DOHH2 (cell line): ENCODE measurements around the gene SNX7.

ENCODE experiments used
- H3F3A ChIP-seq: fragments of 200-600 bp; sonication (generic), shearing (Covaris generic); 2 replicates; pipeline ENCODE4 v1.6.0; 2016; ENCODE audit warnings: antibody characterized with exemption, mild to moderate bottlenecking; ENCODE audit not compliant: control insufficient read depth, insufficient read depth
- H3K27ac ChIP-seq: fragments of 200-600 bp; sonication (generic); 2 replicates; pipeline ENCODE4 v1.5.1; 2014; ENCODE audit warnings: low read depth, mild to moderate bottlenecking, low read length, moderate library complexity
- H3K27me3 ChIP-seq: fragments of 200-600 bp; sonication (generic); 2 replicates; pipeline ENCODE4 v1.6.1; 2014; ENCODE audit warnings: mild to moderate bottlenecking, low read length, mixed read lengths; ENCODE audit not compliant: control insufficient read depth
- H3K36me3 ChIP-seq: fragments of 200-600 bp; sonication (generic); 2 replicates; pipeline ENCODE4 v1.6.1; 2014; ENCODE audit warnings: mild to moderate bottlenecking, low read length, moderate library complexity, mixed read lengths; ENCODE audit not compliant: control insufficient read depth
- H3K4me1 ChIP-seq: fragments of 200-600 bp; sonication (generic); 2 replicates; pipeline ENCODE4 v1.6.1; 2014; ENCODE audit warnings: mild to moderate bottlenecking, low read length, mixed read lengths; ENCODE audit not compliant: control insufficient read depth
- H3K4me2 ChIP-seq: fragments of 200-600 bp; sonication (generic); 2 replicates; pipeline ENCODE4 v1.6.0; 2014; ENCODE audit warnings: mild to moderate bottlenecking, low read length, moderate library complexity
- H3K4me3 ChIP-seq: fragments of 200-600 bp; sonication (generic); 2 replicates; pipeline ENCODE4 v1.5.1; 2014; ENCODE audit warnings: mild to moderate bottlenecking, low read length, mixed read lengths
- H3K79me2 ChIP-seq: fragments of 200-600 bp; sonication (generic); 2 replicates; pipeline ENCODE4 v1.6.1; 2014; ENCODE audit warnings: mild to moderate bottlenecking, low read length, mixed read lengths; ENCODE audit not compliant: control insufficient read depth
- H3K9me2 ChIP-seq: fragments of 200-600 bp; sonication (generic); replicated peaks from 2 replicates; pipeline ENCODE4 v1.6.1; 2014; ENCODE audit warnings: mild to moderate bottlenecking, low read length, mixed read lengths; ENCODE audit not compliant: control insufficient read depth
- H3K9me3 ChIP-seq: fragments of 200-600 bp; sonication (generic); 2 replicates; pipeline ENCODE4 v1.6.1; 2014; ENCODE audit warnings: antibody characterized with exemption, low read length, mixed read lengths; ENCODE audit not compliant: control insufficient read depth, insufficient read depth
- H4K20me1 ChIP-seq: fragments of 200-600 bp; sonication (generic); 2 replicates; pipeline ENCODE4 v1.6.0; 2014; ENCODE audit warnings: low read depth, mild to moderate bottlenecking, antibody characterized with exemption, low read length, moderate library complexity; ENCODE audit not compliant: control insufficient read depth, insufficient read depth
- CTCF ChIP-seq: fragments of 200-600 bp; sonication (generic); IDR thresholded peaks from one replicate; pipeline ENCODE4 v1.5.1; 2014; ENCODE audit warnings: antibody characterized with exemption, mild to moderate bottlenecking, low read depth, low read length; ENCODE audit not compliant: poor library complexity, severe bottlenecking
- EZH2phosphoT487 ChIP-seq: fragments of 200-600 bp; sonication (generic); IDR thresholded peaks from 2 replicates; pipeline ENCODE4 v1.6.1; 2017; ENCODE audit warnings: borderline replicate concordance, mild to moderate bottlenecking, antibody characterized with exemption, low read length, moderate library complexity, mixed read lengths

The SNX7 gene

GRCh38 chr1:98669355-98670296 lies 8.1 kb downstream of the SNX7 start:
- Histone ChIP-seq H3K4me3 (no peak overlapping the region), H3K27me3 (no peaks in the 10 kb centered on the region), H3K79me2 (no peaks in the 10 kb centered on the region), H3K4me2 (no peak overlapping the region), H3K9me2 (no peaks in the 10 kb centered on the region), H3K9me3 (no peaks in the 10 kb centered on the region), H4K20me1 (no peaks in the 10 kb centered on the region), H3K4me1 (no peaks in the 10 kb centered on the region), H3K36me3 (no peaks in the 10 kb centered on the region), H3F3A (no peaks in the 10 kb centered on the region), H3K27ac (no peak overlapping the region)
- no peak for TF ChIP-seq EZH2phosphoT487
- TF ChIP-seq CTCF: no peak

GRCh38 chr1:98672189-98672588 lies 10.7 kb downstream of the SNX7 start:
- Histone ChIP-seq H3F3A (no peaks in the 10 kb centered on the region), H3K4me2 (no peak overlapping the region), H3K79me2 (no peaks in the 10 kb centered on the region), H3K4me1 (no peaks in the 10 kb centered on the region), H3K4me3 (no peak overlapping the region), H3K36me3 (no peaks in the 10 kb centered on the region), H3K9me2 (no peaks in the 10 kb centered on the region), H3K9me3 (no peaks in the 10 kb centered on the region), H3K27ac (no peak overlapping the region), H4K20me1 (no peaks in the 10 kb centered on the region), H3K27me3 (no peaks in the 10 kb centered on the region)
- TF ChIP-seq EZH2phosphoT487 (no peak), CTCF (no peak)

- Histone ChIP-seq H3F3A (no peaks in the 10 kb centered on the region), H3K4me3 (no peak overlapping the region), H3K36me3 (no peaks in the 10 kb centered on the region), H3K9me3 (no peaks in the 10 kb centered on the region), H4K20me1 (no peaks in the 10 kb centered on the region), H3K79me2 (no peaks in the 10 kb centered on the region), H3K9me2 (no peaks in the 10 kb centered on the region), H3K4me1 (no peaks in the 10 kb centered on the region), H3K27me3 (no peaks in the 10 kb centered on the region), H3K4me2 (no peak overlapping the region), H3K27ac (no peak overlapping the region)
- TF ChIP-seq EZH2phosphoT487: no peak
Observed at GRCh38 chr1:98674075-98674781, 12.7 kb downstream of the SNX7 start.

- Histone ChIP-seq H3K36me3 (no peaks in the 10 kb centered on the region), H3F3A (no peaks in the 10 kb centered on the region), H4K20me1 (no peaks in the 10 kb centered on the region), H3K27me3 (no peaks in the 10 kb centered on the region), H3K27ac (no peak overlapping the region), H3K9me3 (no peaks in the 10 kb centered on the region), H3K4me3 (no peak overlapping the region), H3K4me1 (no peaks in the 10 kb centered on the region), H3K4me2 (no peak overlapping the region), H3K79me2 (no peaks in the 10 kb centered on the region), H3K9me2 (no peaks in the 10 kb centered on the region)
- TF ChIP-seq CTCF (no peak), EZH2phosphoT487 (no peak)
Observed at GRCh38 chr1:98675282-98675681, 13.8 kb downstream of the SNX7 start.
